ENCODE measurements around the gene CCDC93.

DNA sequence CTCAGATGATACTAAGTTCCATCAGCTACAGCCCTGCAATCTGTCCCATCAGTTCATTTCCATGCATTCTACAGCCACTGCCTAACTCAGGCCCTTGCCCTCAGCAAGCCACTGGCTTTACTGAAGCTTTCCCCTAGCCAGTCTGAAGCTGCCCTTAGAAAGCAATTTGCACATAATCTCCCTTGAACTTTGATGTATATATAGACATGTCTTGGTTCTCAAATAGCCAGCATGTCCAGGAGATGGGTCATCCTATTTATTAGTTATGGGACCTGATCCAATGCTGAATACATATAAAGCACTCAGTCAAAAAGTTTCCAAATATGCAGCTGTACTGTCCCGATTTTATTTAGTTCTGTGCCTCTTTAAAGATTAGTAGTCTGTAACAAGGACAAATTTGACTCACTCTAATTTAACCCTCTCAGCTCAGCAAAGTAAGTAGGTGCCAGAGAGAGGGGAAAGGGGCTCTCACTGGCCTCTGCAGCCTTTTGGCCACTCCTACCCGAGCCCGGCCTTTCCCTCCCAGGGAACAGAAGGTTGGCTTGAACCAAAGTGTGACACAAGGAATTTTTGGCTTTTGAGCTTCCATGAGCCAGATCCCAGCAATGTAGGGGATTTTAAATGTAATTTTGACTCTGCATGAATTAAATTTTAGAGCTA lies 70.7 kb downstream of the CCDC93 start:
- TF ChIP-seq TAF1 (IDR thresholded peaks at IDR 0.05; ENCODE audit: low read depth, low read length) (no peak), PAX5 (IDR thresholded peaks at IDR 0.05; ENCODE audit: insufficient read depth, low read length, severe bottlenecking) (no peak), POLR2A (IDR thresholded peaks at IDR 0.05; ENCODE audit: low read depth, low read length) (no peak)
